ENCODE data around the gene PSMD6. TPM values are rescaled to one million over a fixed set of nuclear protein-coding genes. Genes with fewer than 3 reads are reported as not detected.

Gene PSMD6
- total RNA-seq, 4 donors from 2014 or later: 73.1 to 97.4 (median 79.5) TPM

GRCh38 chr3:64059484-64060175 lies 36.3 kb upstream of the PSMD6 start:
- Histone ChIP-seq H3K4me3 (no peak overlapping the region), H3K36me3 (no peaks in the 10 kb centered on the region), H3K27me3 (no peaks in the 10 kb centered on the region), H3K9me3 (no peaks in the 10 kb centered on the region), H3K4me1 (peaks cover 0 to 13% (median 0%) of the 10 kb centered on the region in 3 donors), H3K27ac (no peak overlapping the region)
- 63 to 74% methylated on average over 3 of the region's 3 CpGs for WGBS, 2 donors (ENCODE audit: low coverage in 1 of 2)
- ATAC-seq: no peak
- TF ChIP-seq POLR2AphosphoS5 (IDR thresholded peaks at IDR 0.05) (no peak), CTCF (IDR thresholded peaks at IDR 0.05) (no peak), POLR2A (IDR thresholded peaks at IDR 0.05) (no peak), EP300 (IDR thresholded peaks at IDR 0.05) (no peak)

- H3K27me3 ChIP-seq: no peaks in the 10 kb centered on the region
- H3K4me1 ChIP-seq: peaks cover 0 to 13% (median 0%) of the 10 kb centered on the region in 3 donors
- WGBS, 2 donors (ENCODE audit: low coverage in 1 of 2): 11 to 15% methylated on average over 4 of the region's 4 CpGs
- ATAC-seq: no peak
- H3K9me3 ChIP-seq: no peaks in the 10 kb centered on the region
- no peaks in the 10 kb centered on the region for H3K36me3 ChIP-seq
- no peak overlapping the region for H3K27ac ChIP-seq
- TF ChIP-seq EP300 (IDR thresholded peaks at IDR 0.05): no peak
- no peak for TF ChIP-seq POLR2A (IDR thresholded peaks at IDR 0.05)
- no peak for TF ChIP-seq CTCF (IDR thresholded peaks at IDR 0.05)
- TF ChIP-seq POLR2AphosphoS5 (IDR thresholded peaks at IDR 0.05): peak; percentile 61
- H3K4me3 ChIP-seq: no peak overlapping the region
These were observed 35.3 kb upstream of the PSMD6 start for GRCh38 chr3:64058566-64058965.

- Histone ChIP-seq H3K4me3 (no peak overlapping the region), H3K27ac (no peak overlapping the region), H3K27me3 (no peaks in the 10 kb centered on the region), H3K36me3 (no peaks in the 10 kb centered on the region), H3K4me1 (peaks cover 0 to 13% (median 0%) of the 10 kb centered on the region in 3 donors), H3K9me3 (no peaks in the 10 kb centered on the region)
- TF ChIP-seq EP300 (IDR thresholded peaks at IDR 0.05): no peak
- TF ChIP-seq POLR2AphosphoS5 (IDR thresholded peaks at IDR 0.05): no peak
- no peak for TF ChIP-seq POLR2A (IDR thresholded peaks at IDR 0.05)
- TF ChIP-seq CTCF (IDR thresholded peaks at IDR 0.05): no peak
- WGBS, 2 donors (ENCODE audit: low coverage in 1 of 2): 98 to 100% methylated on average over 3 to 4 of the region's 4 CpGs
- no peak for ATAC-seq
These were observed 33.9 kb upstream of the PSMD6 start for GRCh38 chr3:64057231-64057630.

GRCh38 chr3:64056606-64057180 lies 33.4 kb upstream of the PSMD6 start:
- 47 to 55% methylated on average over 3 of the region's 3 CpGs for WGBS, 2 donors (ENCODE audit: low coverage in 1 of 2)
- H3K4me1 ChIP-seq: peaks cover 0 to 13% (median 0%) of the 10 kb centered on the region in 3 donors
- TF ChIP-seq POLR2A (IDR thresholded peaks at IDR 0.05): no peak
- no peak for TF ChIP-seq POLR2AphosphoS5 (IDR thresholded peaks at IDR 0.05)
- TF ChIP-seq CTCF (IDR thresholded peaks at IDR 0.05): no peak
- no peak for TF ChIP-seq EP300 (IDR thresholded peaks at IDR 0.05)

GRCh38 chr3:64055076-64055475 lies 31.8 kb upstream of the PSMD6 start:
- H3K27ac ChIP-seq: no peak overlapping the region
- H3K4me1 ChIP-seq: peaks cover 0 to 13% (median 0%) of the 10 kb centered on the region in 3 donors
- ATAC-seq: no peak
- no peaks in the 10 kb centered on the region for H3K9me3 ChIP-seq
- H3K36me3 ChIP-seq: no peaks in the 10 kb centered on the region
- no peaks in the 10 kb centered on the region for H3K27me3 ChIP-seq
- TF ChIP-seq CTCF (IDR thresholded peaks at IDR 0.05) (no peak), POLR2AphosphoS5 (IDR thresholded peaks at IDR 0.05) (no peak), EP300 (IDR thresholded peaks at IDR 0.05) (no peak), POLR2A (IDR thresholded peaks at IDR 0.05) (no peak)
- H3K4me3 ChIP-seq: no peak overlapping the region
- 77 to 79% methylated on average over 2 of the region's 2 CpGs for WGBS, 2 donors (ENCODE audit: low coverage in 1 of 2)

More at GRCh38 chr3:64056606-64057180, 33.4 kb upstream of the PSMD6 start:
- H3K4me3 ChIP-seq: no peak overlapping the region
- no peaks in the 10 kb centered on the region for H3K27me3 ChIP-seq
- ATAC-seq: no peak
- no peaks in the 10 kb centered on the region for H3K9me3 ChIP-seq
- no peak overlapping the region for H3K27ac ChIP-seq
- no peaks in the 10 kb centered on the region for H3K36me3 ChIP-seq
